HG03045 (cell line): ENCODE measurements around the gene LCA5L.

Experiments
- ATAC-seq: cut with Tn5 transposase; IDR thresholded peaks from one replicate; pipeline ENCODE4 v1.9.1; 2021; ENCODE audit warnings: mild to moderate bottlenecking, moderate library complexity; ENCODE audit not compliant: unreplicated experiment

LCA5L gene

DNA sequence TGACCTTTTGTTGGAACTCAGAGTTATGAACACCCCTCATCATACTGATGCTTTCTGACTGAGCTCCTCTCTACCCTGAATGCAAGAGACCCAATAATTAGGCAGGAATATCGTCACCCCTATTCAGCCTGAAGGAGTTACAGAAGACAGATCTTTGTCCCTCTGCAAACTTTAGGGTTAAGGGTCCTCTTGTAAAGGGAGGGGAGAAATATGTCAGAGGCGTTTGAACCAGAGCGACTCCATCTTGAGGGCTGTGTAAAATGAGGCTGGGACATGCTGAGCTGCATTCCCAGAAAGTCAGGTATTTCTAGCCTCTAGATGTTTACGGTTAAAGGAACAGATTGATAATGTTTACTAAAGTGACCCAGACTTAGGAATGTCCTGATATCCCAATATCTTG lies 86.2 kb downstream of the LCA5L start:
- ATAC-seq = no peak
